Ishikawa (cell line): ENCODE measurements around the gene TAGLN.

Experiments
- CEBPB ChIP-seq: IDR thresholded peaks from 2 replicates; pipeline ENCODE4 v1.6.1; 2012
- CREB1 ChIP-seq: IDR thresholded peaks from 2 replicates; pipeline ENCODE4 v1.6.1; 2012; ENCODE audit warnings: low read depth
- EGR1 ChIP-seq: IDR thresholded peaks from 2 replicates; pipeline ENCODE4 v1.6.1; 2012
- EP300 ChIP-seq: IDR thresholded peaks from 2 replicates; pipeline ENCODE4 v1.6.1; 2012; ENCODE audit warnings: borderline replicate concordance
- FOXM1 ChIP-seq: IDR thresholded peaks from 2 replicates; pipeline ENCODE4 v1.6.1; 2012; ENCODE audit warnings: low read depth, borderline replicate concordance
- NFIC ChIP-seq: IDR thresholded peaks from 2 replicates; pipeline ENCODE4 v1.6.1; 2012
- RAD21 ChIP-seq: IDR thresholded peaks from 2 replicates; pipeline ENCODE4 v1.6.1; 2012; ENCODE audit warnings: low read depth
- TAF1 ChIP-seq: IDR thresholded peaks from 2 replicates; pipeline ENCODE4 v1.6.1; 2012; ENCODE audit warnings: low read depth, mild to moderate bottlenecking
- TCF12 ChIP-seq: IDR thresholded peaks from 2 replicates; pipeline ENCODE4 v1.6.1; 2012; ENCODE audit warnings: low read depth
- TEAD4 ChIP-seq: IDR thresholded peaks from 2 replicates; pipeline ENCODE4 v1.6.1; 2012
- YY1 ChIP-seq: IDR thresholded peaks from 2 replicates; pipeline ENCODE4 v1.6.1; 2012; ENCODE audit warnings: low read depth
- ZBTB7A ChIP-seq: IDR thresholded peaks from 2 replicates; pipeline ENCODE4 v1.6.1; 2012; ENCODE audit warnings: low read depth
- TF ChIP-seq, protein P1 (sequence below): IDR thresholded peaks from 2 replicates; pipeline ENCODE4 v1.6.1; 2012; ENCODE audit warnings: low read depth, mild to moderate bottlenecking
- TF ChIP-seq, protein P2 (sequence below): IDR thresholded peaks from 2 replicates; pipeline ENCODE4 v1.6.1; 2012
- TF ChIP-seq, protein P3 (sequence below): IDR thresholded peaks from 2 replicates; pipeline ENCODE4 v1.6.1; 2012

The TAGLN gene

DNA sequence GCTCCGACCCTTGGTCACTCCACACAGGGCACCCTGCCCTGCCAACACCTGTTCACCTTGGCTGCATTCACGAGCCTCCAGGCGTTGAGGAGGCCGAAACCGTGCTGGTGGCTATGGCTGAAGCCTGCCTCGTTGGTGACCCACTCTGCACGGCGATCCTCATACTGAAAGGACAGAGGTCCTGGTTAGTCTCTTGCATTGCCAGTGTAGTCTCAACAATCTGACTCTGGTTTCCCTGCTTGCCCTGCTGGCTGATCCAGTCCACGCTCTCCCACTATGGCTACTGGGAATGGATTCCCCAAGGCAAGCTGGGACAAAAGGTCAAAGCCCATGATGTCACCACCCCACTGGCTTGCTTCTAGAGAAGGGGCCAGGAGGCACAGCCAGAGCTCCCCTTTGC is 19.8 kb downstream of the TAGLN start:
- no peak for TF ChIP-seq RAD21
- TF ChIP-seq EP300, result no peak
- no peak for TF ChIP-seq ZBTB7A
- no peak for TF ChIP-seq CREB1
- no peak for TF ChIP-seq YY1
- TF ChIP-seq, protein P1, sequence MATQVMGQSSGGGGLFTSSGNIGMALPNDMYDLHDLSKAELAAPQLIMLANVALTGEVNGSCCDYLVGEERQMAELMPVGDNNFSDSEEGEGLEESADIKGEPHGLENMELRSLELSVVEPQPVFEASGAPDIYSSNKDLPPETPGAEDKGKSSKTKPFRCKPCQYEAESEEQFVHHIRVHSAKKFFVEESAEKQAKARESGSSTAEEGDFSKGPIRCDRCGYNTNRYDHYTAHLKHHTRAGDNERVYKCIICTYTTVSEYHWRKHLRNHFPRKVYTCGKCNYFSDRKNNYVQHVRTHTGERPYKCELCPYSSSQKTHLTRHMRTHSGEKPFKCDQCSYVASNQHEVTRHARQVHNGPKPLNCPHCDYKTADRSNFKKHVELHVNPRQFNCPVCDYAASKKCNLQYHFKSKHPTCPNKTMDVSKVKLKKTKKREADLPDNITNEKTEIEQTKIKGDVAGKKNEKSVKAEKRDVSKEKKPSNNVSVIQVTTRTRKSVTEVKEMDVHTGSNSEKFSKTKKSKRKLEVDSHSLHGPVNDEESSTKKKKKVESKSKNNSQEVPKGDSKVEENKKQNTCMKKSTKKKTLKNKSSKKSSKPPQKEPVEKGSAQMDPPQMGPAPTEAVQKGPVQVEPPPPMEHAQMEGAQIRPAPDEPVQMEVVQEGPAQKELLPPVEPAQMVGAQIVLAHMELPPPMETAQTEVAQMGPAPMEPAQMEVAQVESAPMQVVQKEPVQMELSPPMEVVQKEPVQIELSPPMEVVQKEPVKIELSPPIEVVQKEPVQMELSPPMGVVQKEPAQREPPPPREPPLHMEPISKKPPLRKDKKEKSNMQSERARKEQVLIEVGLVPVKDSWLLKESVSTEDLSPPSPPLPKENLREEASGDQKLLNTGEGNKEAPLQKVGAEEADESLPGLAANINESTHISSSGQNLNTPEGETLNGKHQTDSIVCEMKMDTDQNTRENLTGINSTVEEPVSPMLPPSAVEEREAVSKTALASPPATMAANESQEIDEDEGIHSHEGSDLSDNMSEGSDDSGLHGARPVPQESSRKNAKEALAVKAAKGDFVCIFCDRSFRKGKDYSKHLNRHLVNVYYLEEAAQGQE, result no peak
- TF ChIP-seq FOXM1, result no peak
- no peak for TF ChIP-seq EGR1
- no peak for TF ChIP-seq TAF1
- TF ChIP-seq, protein P2, sequence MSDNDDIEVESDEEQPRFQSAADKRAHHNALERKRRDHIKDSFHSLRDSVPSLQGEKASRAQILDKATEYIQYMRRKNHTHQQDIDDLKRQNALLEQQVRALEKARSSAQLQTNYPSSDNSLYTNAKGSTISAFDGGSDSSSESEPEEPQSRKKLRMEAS, result no peak
- no peak for TF ChIP-seq TCF12

DNA sequence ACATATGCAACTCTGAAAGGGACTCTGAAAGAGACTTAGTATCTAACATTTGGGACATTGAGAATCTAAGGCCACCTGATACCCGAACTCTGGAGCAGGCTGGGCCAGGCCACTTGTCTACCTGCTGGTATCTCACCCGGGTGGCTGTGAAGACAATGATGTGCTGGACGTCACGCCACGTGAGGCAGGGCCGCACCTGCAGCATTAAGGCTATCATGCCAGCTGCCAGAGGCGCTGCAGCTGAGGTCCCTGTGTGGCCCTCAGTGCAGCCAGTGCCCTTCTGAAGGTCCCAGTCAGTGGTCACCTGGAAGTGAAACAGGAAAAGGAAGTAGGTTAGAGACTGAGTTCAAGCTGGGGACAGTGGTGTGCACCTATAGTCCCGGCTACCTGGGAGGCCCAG is 20.3 kb downstream of the TAGLN start:
- no peak for TF ChIP-seq EP300
- no peak for TF ChIP-seq YY1
- no peak for TF ChIP-seq RAD21
- no peak for TF ChIP-seq FOXM1
- no peak for TF ChIP-seq NFIC
- TF ChIP-seq TCF12, result no peak
- TF ChIP-seq, protein P1, result no peak
- no peak for TF ChIP-seq ZBTB7A
- TF ChIP-seq, protein P3, sequence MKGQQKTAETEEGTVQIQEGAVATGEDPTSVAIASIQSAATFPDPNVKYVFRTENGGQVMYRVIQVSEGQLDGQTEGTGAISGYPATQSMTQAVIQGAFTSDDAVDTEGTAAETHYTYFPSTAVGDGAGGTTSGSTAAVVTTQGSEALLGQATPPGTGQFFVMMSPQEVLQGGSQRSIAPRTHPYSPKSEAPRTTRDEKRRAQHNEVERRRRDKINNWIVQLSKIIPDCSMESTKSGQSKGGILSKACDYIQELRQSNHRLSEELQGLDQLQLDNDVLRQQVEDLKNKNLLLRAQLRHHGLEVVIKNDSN, result no peak
- no peak for TF ChIP-seq TAF1
- TF ChIP-seq CEBPB, result no peak
- TF ChIP-seq TEAD4, result no peak
- no peak for TF ChIP-seq EGR1
- TF ChIP-seq, protein P2, result no peak
- no peak for TF ChIP-seq CREB1

DNA sequence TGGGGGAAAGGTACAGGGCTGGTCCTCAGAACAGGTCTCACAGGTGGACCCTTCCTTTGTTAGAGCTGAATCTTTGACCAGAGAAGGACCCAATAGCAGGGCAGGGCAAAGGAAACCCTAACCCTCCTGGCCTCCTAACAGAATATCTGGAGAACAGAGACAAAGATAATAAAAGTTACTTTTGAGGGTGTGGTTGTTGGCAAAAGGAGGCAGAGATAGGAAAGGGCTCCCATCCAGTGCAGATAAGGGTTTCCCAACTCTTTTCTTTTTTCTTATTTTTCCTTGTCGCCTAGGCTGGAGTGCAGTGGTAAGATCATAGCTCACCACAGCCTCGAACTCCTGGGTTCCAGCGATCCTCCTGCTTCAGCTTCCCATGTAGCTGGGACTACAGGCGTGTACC is 20.8 kb downstream of the TAGLN start:
- TF ChIP-seq TEAD4 (no peak), FOXM1 (no peak), TCF12 (no peak), YY1 (no peak), CREB1 (no peak), CEBPB (no peak), NFIC (no peak), TAF1 (no peak), RAD21 (no peak), ZBTB7A (no peak), EGR1 (no peak), EP300 (no peak)
- TF ChIP-seq, protein P3, result no peak
- TF ChIP-seq, protein P1, result no peak
- TF ChIP-seq, protein P2, result no peak

DNA sequence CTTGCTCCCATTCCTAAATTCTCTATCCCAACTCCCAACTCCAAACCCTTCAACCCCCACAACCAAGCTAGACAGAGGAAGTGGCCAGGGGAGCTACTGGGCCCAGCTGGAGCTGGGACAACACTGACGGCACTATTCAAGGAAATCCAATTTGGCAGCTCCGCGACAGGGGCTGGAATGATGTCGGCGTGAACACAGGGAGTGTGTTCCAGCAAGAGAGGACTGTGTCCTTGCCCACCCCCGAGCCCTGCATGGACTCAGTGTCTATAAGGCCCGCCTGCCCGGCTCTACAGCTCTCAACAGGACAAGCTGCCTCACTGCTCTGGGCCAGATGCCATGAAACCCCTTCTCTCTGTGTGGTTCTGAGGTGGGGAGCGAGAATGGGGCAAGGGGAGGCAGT is 21.4 kb downstream of the TAGLN start:
- TF ChIP-seq TEAD4 (no peak), TAF1 (no peak), EP300 (no peak), RAD21 (no peak), YY1 (no peak), CEBPB (no peak), NFIC (no peak), EGR1 (no peak), CREB1 (no peak), TCF12 (no peak)
- TF ChIP-seq, protein P2, result no peak
- TF ChIP-seq, protein P1, result no peak
- TF ChIP-seq, protein P3, result no peak
